H9 (cell line): ENCODE results near the gene EPHA3. TPM values are rescaled to one million over a fixed set of nuclear protein-coding genes. Genes with fewer than 3 reads are reported as not detected.

ENCODE experiments used
- DNase-seq: peaks from one replicate; pipeline ENCODE4 v3.0.0-alpha.2; 2017
- H2AFZ ChIP-seq: one replicate; pipeline ENCODE4 v1.6.1; 2013; ENCODE audit warnings: mild to moderate bottlenecking, low read length, control low read depth, moderate library complexity
- H2AK5ac ChIP-seq: 2 replicates; pipeline ENCODE4 v1.6.1; 2013; ENCODE audit warnings: low read length, control low read depth, mixed read lengths; ENCODE audit not compliant: insufficient read length
- H2BK120ac ChIP-seq: one replicate; pipeline ENCODE4 v1.6.1; 2013; ENCODE audit warnings: low read depth, mild to moderate bottlenecking, low read length, control low read depth, inconsistent platforms; ENCODE audit not compliant: poor library complexity, severe bottlenecking
- H2BK12ac ChIP-seq: 2 replicates; pipeline ENCODE4 v1.6.1; 2013; ENCODE audit warnings: low read length, control low read depth, mixed read lengths, low read depth; ENCODE audit not compliant: insufficient read length
- H2BK15ac ChIP-seq: 2 replicates; pipeline ENCODE4 v1.6.1; 2013; ENCODE audit warnings: low read depth, low read length, control low read depth
- H2BK20ac ChIP-seq: one replicate; pipeline ENCODE4 v1.6.1; 2013; ENCODE audit warnings: low read depth, mild to moderate bottlenecking, low read length, control low read depth, inconsistent platforms; ENCODE audit not compliant: poor library complexity, severe bottlenecking
- H2BK5ac ChIP-seq: 2 replicates; pipeline ENCODE4 v1.6.1; 2013; ENCODE audit warnings: low read length, control low read depth, mixed read lengths; ENCODE audit not compliant: insufficient read length
- H3K14ac ChIP-seq: 2 replicates; pipeline ENCODE4 v1.6.1; 2013; ENCODE audit warnings: low read length, control low read depth; ENCODE audit not compliant: insufficient read depth
- H3K18ac ChIP-seq: 2 replicates; pipeline ENCODE4 v1.6.1; 2013; ENCODE audit warnings: low read depth, mild to moderate bottlenecking, mixed read lengths, low read length, control low read depth; ENCODE audit not compliant: insufficient read length
- H3K23ac ChIP-seq: 2 replicates; pipeline ENCODE4 v1.6.1; 2013; ENCODE audit warnings: low read length, control low read depth, mixed read lengths, low read depth; ENCODE audit not compliant: insufficient read length
- H3K23me2 ChIP-seq: 2 replicates; pipeline ENCODE4 v1.6.1; 2013; ENCODE audit warnings: low read depth, mild to moderate bottlenecking, mixed read lengths, low read length, control low read depth; ENCODE audit not compliant: insufficient read length, poor library complexity, severe bottlenecking
- H3K27ac ChIP-seq: 2 replicates; pipeline ENCODE4 v1.5.1; 2013; ENCODE audit warnings: low read length, control low read depth, mixed read lengths, low read depth; ENCODE audit not compliant: insufficient read length
- H3K27me3 ChIP-seq: 2 replicates; pipeline ENCODE4 v1.6.1; 2013; ENCODE audit warnings: low read length, control low read depth, inconsistent platforms; ENCODE audit not compliant: insufficient read depth
- H3K4ac ChIP-seq: 2 replicates; pipeline ENCODE4 v1.6.1; 2013; ENCODE audit warnings: low read depth, mild to moderate bottlenecking, control low read depth, inconsistent platforms, low read length, moderate library complexity
- H3K4me1 ChIP-seq: 2 replicates; pipeline ENCODE4 v1.6.1; 2013; ENCODE audit warnings: low read length, control low read depth, inconsistent platforms; ENCODE audit not compliant: insufficient read depth
- H3K4me2 ChIP-seq: 2 replicates; pipeline ENCODE4 v1.6.1; 2013; ENCODE audit warnings: low read length, control low read depth, mixed read lengths; ENCODE audit not compliant: insufficient read length, insufficient read depth
- H3K56ac ChIP-seq: 2 replicates; pipeline ENCODE4 v1.6.1; 2013; ENCODE audit warnings: low read depth, mild to moderate bottlenecking, mixed read lengths, low read length, control low read depth; ENCODE audit not compliant: insufficient read length
- H3K79me1 ChIP-seq: 2 replicates; pipeline ENCODE4 v1.6.1; 2013; ENCODE audit warnings: low read depth, mild to moderate bottlenecking, moderate library complexity, low read length, control low read depth, inconsistent platforms; ENCODE audit not compliant: insufficient read depth, poor library complexity, severe bottlenecking
- H3K79me2 ChIP-seq: 2 replicates; pipeline ENCODE4 v1.6.1; 2013; ENCODE audit warnings: low read length, control low read depth, inconsistent platforms; ENCODE audit not compliant: insufficient read depth
- H3K9ac ChIP-seq: 2 replicates; pipeline ENCODE4 v1.6.1; 2013; ENCODE audit warnings: low read length, control low read depth, mixed read lengths; ENCODE audit not compliant: insufficient read length; ENCODE audit errors: extremely low read depth
- H3K9me3 ChIP-seq: one replicate; pipeline ENCODE4 v1.6.1; 2013; ENCODE audit warnings: low read depth, low read length, inconsistent platforms; ENCODE audit not compliant: control insufficient read depth
- H3T11ph ChIP-seq: one replicate; pipeline ENCODE4 v1.6.1; 2013; ENCODE audit warnings: mild to moderate bottlenecking, low read length, control low read depth, inconsistent platforms
- H4K20me1 ChIP-seq: one replicate; pipeline ENCODE4 v1.6.1; 2013; ENCODE audit not compliant: control insufficient read depth, insufficient read length, insufficient read depth
- H4K5ac ChIP-seq: 2 replicates; pipeline ENCODE4 v1.6.1; 2013; ENCODE audit warnings: low read depth, mild to moderate bottlenecking, mixed read lengths, low read length, control low read depth; ENCODE audit not compliant: insufficient read length
- H4K8ac ChIP-seq: replicated peaks from 2 replicates; pipeline ENCODE4 v1.6.1; 2013; ENCODE audit warnings: low read length, control low read depth, mixed read lengths, low read depth; ENCODE audit not compliant: insufficient read length
- H4K91ac ChIP-seq: 2 replicates; pipeline ENCODE4 v1.6.1; 2013; ENCODE audit warnings: low read depth, mild to moderate bottlenecking, moderate library complexity, mixed read lengths, low read length, control low read depth; ENCODE audit not compliant: insufficient read length
- H3K27ac Mint-ChIP-seq, 3 experiments: 2 replicates in 2 of 3; 3 replicates in 1 of 3; pipeline ENCODE4 v1.8.0; 2020 to 2021; ENCODE audit warnings: mixed read lengths in 3 of 3, mild to moderate bottlenecking in 1 of 3, moderate library complexity in 1 of 3
- H3K27me3 Mint-ChIP-seq: 2 replicates; pipeline ENCODE4 v1.8.0; 2021; ENCODE audit warnings: low read depth, mild to moderate bottlenecking, moderate library complexity, mixed read lengths
- H3K36me3 Mint-ChIP-seq, 3 experiments: 2 replicates in 2 of 3; 3 replicates in 1 of 3; pipeline ENCODE4 v1.8.0; 2020 to 2021; ENCODE audit warnings: low read depth in 3 of 3, mixed read lengths in 3 of 3; ENCODE audit not compliant: insufficient read depth in 1 of 3
- H3K4me1 Mint-ChIP-seq, 2 experiments: 2 replicates each; pipeline ENCODE4 v1.8.0; 2020; ENCODE audit warnings: mixed read lengths in 2 of 2
- H3K4me3 Mint-ChIP-seq, 2 experiments: 2 replicates in 1 of 2; 3 replicates in 1 of 2; pipeline ENCODE4 v1.8.0; 2020 to 2021; ENCODE audit warnings: mild to moderate bottlenecking in 2 of 2, mixed read lengths in 2 of 2, moderate library complexity in 1 of 2
- H3K9me3 Mint-ChIP-seq, 2 experiments: 2 replicates in 1 of 2; 3 replicates in 1 of 2; pipeline ENCODE4 v1.8.0; 2020; ENCODE audit warnings: mild to moderate bottlenecking in 2 of 2, mixed read lengths in 2 of 2, moderate library complexity in 1 of 2
- CTCF ChIP-seq: fragments of 200-600 bp; sonication (generic); conservative IDR thresholded peaks from 3 replicates; pipeline ENCODE4 v1.8.0; 2021; ENCODE audit warnings: antibody characterized with exemption, mild to moderate bottlenecking
- WGBS: extraction: QIAGEN DNeasy Blood & Tissue Kit; methylation state at CpG from one replicate; pipeline ENCODE4 v1.1.7; 2013; ENCODE audit warnings: missing lambda C conversion rate, low lambda C conversion rate, mixed read lengths; ENCODE audit not compliant: insufficient read length; ENCODE audit errors: extremely low coverage; 5-methylcytosine and 5-hydroxymethylcytosine counted together
- total RNA-seq: library from RNA; stranded (reverse); gene quantifications from 2 replicates; pipeline ENCODE4 v1.2.1, GENCODE V29; 2021

EPHA3 gene
- total RNA-seq, 1 experiment from 2014 or later, result 0.66 TPM

GRCh38 chr3:89270201-89270600 is 162.8 kb downstream of the EPHA3 start:
- Mint-ChIP-seq H3K4me1 (peaks cover 13 to 21% of the 10 kb centered on the region in 2 experiments), H3K27ac (no peak overlapping the region; a peak in 1 of 7 replicates), H3K36me3 (no peaks in the 10 kb centered on the region), H3K9me3 (no peaks in the 10 kb centered on the region), H3K27me3 (no peaks in the 10 kb centered on the region), H3K4me3 (no peak overlapping the region)
- no peaks in the 10 kb centered on the region for H3K79me1 ChIP-seq
- no peak overlapping the region for H3K4me2 ChIP-seq
- H2BK120ac ChIP-seq, result no peak overlapping the region
- no peak overlapping the region for H3K56ac ChIP-seq
- no peak overlapping the region for H3K18ac ChIP-seq
- no peak for TF ChIP-seq CTCF
- no peak overlapping the region for H3K27ac ChIP-seq
- H2AFZ ChIP-seq, result no peak overlapping the region
- H4K8ac ChIP-seq, result no peak overlapping the region
- no peak overlapping the region for H2BK12ac ChIP-seq
- no peak overlapping the region for H3K23ac ChIP-seq
- H3K79me2 ChIP-seq, result no peaks in the 10 kb centered on the region
- no CpG with 5 or more reads among the region's 1 CpG for WGBS
- H4K91ac ChIP-seq, result no peak overlapping the region
- H3K27me3 ChIP-seq, result no peaks in the 10 kb centered on the region
- no peak overlapping the region for H3K4ac ChIP-seq
- H3K14ac ChIP-seq, result no peak overlapping the region
- no peak for DNase-seq
- no peaks in the 10 kb centered on the region for H3K23me2 ChIP-seq
- H2BK20ac ChIP-seq, result no peak overlapping the region
- H2BK15ac ChIP-seq, result no peak overlapping the region
- no peaks in the 10 kb centered on the region for H4K20me1 ChIP-seq
- no peak overlapping the region for H3K9ac ChIP-seq
- peaks cover 2% of the 10 kb centered on the region; the same call in 1 of the 2 replicates for H3K4me1 ChIP-seq
- H4K5ac ChIP-seq, result no peak overlapping the region
- no peaks in the 10 kb centered on the region for H3K9me3 ChIP-seq
- H3T11ph ChIP-seq, result no peak overlapping the region
- no peak overlapping the region for H2BK5ac ChIP-seq
- no peak overlapping the region for H2AK5ac ChIP-seq
